GM18517 (cell line): ENCODE data around the gene CYP4V2.
"Not testable (repeated sequence)": the region's sequence is repeated elsewhere in the genome, so short reads cannot be mapped to it uniquely, and the experiment has no call there.

Experiments used
- ATAC-seq: cut with Tn5 transposase; IDR thresholded peaks from one replicate; pipeline ENCODE4 v1.9.1; 2021; ENCODE audit warnings: mild to moderate bottlenecking, moderate library complexity; ENCODE audit not compliant: unreplicated experiment

CYP4V2 gene

DNA sequence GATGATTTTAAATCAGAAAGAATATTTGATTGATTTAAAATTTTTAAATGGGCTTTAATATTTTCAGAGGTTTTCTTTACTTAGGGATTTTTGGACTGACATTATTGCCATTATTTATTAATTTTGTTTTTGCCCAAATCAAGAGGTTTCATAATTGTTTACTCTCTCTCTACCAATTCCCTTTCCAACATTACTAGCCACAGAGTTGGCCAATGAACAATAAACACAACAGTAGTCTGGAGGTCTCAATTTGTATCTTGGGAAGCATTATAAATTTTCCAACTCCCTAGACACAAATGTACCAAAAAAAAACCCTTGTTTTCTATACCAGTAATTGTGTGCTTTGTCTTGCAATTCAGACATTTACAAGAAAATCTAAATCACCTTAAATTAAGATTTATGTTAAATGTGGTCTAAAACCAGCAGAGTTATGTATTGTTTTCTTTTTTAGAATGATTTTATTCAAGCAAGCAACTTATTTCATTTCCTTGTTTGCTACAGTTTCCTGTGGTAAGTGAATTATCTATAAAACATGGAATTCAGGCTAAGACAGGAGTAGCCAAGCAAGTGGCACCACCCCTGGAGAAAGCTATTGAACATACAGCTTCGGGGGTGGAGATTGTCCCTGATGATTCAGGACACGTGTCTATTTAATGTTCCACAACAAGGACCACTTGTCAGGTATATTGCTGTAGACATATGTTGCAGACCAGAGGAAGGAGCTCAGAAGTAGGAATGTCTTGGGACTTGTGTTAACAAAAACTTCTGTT lies 36.6 kb downstream of the CYP4V2 start:
- ATAC-seq: no peak

DNA sequence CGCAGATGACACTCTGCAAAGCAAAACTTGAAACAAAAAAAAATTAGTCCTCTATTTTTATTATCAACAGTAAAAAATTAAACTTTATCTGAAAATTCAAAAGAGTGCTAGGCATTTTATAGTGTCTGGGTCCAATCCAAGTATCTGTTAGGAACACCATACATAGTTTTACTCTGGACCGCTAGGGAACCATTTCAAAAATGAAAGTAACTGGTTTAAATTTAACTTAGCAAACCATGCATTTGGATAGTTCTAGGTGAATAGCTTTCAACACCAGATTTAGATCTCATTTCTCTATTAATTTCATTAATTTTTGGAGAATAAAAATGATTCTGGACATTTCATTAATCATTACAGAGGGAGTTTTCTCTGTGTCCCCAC lies 37.1 kb downstream of the CYP4V2 start:
- ATAC-seq: no peak

DNA sequence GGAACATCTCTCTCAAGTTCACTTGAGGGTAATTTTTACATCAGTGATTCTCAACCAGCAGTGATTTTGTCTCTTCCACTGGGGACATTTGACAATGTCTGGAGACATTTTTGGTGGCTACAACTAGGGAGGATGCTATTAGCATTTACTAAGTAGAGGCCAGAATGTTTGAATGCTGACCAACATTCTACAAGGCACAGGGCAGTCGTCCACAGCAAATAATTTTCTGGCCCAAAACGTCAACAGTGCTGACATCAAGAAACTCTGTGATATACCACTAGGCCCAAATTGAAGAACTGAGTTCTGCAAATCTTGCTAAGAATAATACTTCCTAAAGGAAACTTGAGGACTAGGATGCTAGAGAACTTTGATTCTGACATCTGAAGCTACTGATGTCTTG lies 43.0 kb downstream of the CYP4V2 start:
- ATAC-seq: no peak

DNA sequence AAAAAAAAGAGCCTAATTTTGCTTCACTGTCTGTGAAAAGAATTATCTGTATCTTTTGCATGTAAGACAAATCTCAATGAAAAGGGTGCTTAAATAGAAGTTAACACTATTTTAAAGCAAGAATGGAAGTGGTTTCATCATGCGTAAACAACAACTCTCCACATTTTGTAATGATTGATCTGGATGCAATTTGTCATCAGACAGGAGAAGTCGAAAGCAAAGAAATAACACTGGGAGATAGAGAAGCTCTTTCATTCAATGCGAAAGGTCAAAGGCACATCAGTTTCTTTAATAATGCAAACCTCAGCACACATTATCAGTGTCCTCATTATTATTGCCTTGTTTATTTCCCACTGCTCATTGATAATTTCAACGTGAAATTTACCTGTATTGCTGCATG lies 44.8 kb downstream of the CYP4V2 start:
- no peak for ATAC-seq

DNA sequence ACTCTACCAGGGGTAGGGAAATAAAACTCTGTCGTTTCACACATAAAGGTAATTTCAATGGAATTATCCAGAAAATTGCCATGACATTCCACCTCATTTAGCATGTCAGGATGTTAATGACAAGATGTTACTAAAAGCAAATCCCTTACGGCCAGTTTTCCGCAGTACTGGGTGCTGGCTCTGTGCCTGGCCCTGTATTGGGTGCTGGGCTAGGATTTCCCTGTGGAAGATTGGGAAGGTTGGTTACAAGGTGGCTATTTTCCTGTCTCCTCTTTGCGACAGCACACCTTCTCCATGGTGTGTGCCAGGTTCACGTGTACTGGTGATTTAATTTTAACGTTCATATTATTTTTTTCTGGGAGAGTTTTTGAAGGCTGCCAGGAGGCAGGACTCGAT lies 49.1 kb downstream of the CYP4V2 start:
- no peak for ATAC-seq

DNA sequence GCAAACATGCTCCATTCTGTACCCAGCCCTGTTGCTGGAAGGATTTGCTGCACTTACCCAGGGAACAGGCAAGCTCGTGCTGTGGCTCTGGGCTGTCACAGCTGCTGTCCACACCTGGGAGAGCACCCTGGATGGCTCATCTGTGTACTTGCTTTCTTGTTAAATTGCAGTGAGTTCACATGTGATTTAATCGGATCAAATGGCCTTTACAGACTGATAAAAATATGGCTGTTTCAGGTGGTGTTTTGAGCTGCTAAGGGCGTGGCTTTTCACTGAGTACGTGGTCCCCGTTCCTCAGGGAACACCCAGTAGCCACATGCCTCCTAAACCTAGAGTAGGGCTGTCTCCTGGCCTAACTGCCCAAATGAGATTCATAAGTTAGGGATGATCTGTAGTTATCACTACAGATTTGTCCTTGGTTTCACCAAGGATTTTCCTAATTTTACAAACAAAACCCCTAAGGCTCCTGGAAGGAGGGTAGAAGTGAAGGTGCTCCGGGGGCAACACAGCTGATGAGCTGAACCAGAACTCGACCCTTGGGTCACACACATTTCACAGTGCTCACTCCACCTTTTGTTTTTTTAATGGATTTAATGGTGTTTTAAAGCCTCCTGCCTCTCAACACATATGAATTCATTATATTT lies 49.6 kb downstream of the CYP4V2 start:
- ATAC-seq: no peak

DNA sequence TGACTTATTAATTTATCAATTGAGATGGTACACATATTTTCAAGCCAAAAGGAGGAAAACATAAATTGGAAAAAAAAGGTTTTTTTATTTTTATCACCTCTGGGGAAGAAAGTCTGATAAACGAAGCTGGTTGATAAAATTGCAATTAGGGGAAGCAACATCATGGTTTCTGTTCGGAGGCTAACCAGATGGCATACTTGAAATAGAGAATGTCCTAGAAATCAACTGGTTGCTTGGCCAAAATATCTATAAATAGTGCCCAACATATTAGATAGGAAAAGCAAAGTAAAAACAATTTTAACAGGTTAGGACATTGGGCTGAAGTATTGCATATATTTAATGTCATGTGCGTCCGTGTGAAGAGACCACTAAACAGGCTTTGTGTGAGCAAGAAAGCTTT lies 50.2 kb downstream of the CYP4V2 start:
- no peak for ATAC-seq

DNA sequence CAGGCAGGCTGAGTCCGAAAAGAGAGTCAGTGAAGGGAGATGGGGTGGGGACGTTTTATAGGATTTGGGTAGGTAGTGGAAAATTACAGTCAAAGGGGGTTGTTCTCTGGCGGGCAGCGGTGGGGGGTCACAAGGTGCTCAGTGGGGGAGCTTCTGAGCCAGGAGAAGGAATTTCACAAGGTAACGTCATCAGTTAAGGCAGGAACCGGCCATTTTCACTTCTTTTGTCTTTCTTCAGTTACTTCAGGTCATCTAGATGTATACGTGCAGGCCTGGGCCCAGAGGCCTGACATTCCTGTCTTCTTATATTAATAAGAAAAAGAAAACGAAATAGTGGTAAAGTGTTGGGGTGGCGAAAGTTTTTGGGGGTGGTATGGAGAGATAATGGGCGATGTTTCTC lies 50.7 kb downstream of the CYP4V2 start:
- not testable (repeated sequence) for ATAC-seq

DNA sequence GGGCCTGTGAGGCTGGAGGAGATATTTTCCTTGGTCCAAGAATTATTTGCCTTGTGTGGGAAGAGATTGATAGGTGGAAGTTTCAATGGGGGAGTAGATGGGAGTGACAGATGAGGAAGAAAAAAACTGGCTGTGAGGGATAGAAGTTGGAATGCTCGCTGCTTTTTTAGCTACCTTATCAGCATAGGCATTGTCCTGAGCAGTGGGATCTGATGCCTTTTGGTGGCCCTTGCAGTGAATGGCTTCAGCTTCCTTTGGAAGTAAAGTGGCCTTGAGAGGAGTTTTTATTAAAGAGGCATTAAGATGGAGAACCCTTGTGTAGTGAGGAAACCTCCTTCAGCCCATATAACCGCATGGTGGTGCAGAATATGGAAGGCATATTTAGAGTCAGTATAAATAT lies 52.0 kb downstream of the CYP4V2 start:
- ATAC-seq: no peak

DNA sequence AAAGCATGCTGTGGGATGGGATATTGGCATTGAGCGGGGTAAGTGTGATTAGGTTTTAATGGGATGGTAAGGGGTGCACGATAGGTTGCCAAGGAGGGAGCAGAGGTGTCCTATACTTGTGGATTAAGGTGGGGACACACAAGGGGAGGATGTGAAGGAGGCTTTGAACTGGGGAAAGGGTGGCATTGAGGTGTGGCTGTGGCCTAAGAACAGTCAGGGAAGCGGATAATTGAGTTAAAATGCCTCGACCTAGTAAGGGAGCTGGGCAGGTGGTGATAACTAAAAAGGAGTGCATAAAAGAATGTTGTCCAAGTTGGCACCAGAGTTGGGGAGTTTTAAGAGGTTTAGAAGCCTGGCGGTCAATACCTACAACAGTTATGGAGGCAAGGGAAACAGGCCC lies 53.5 kb downstream of the CYP4V2 start:
- ATAC-seq: no peak

DNA sequence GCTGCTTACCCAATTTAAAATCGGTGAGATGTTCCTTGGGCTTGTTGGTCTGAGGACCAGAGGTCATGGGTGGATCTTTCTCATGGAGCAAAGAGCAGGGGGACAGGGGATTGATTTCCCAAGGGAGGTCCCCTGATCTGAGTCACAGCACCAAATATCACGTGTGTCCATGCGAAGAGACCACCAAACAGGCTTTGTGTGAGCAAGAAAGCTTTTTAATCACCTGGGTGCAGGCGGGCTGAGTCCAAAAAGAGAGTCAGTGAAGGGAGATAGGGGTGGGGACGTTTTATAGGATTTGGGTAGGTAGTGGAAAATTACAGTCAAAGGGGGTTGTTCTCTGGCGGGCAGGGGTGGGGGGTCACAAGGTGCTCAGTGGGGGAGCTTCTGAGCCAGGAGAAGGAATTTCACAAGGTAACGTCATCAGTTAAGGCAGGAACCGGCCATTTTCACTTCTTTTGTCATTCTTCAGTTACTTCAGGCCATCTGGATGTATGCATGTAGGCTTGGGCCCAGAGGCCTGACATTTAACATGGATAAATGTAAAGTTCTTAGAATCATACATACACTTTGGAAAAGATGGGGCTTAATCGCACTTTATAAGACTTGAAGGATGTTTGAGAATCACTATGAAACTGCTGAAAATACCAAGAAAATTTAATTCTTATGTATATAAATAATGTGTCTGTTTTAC lies 55.8 kb downstream of the CYP4V2 start:
- not testable (repeated sequence) for ATAC-seq

DNA sequence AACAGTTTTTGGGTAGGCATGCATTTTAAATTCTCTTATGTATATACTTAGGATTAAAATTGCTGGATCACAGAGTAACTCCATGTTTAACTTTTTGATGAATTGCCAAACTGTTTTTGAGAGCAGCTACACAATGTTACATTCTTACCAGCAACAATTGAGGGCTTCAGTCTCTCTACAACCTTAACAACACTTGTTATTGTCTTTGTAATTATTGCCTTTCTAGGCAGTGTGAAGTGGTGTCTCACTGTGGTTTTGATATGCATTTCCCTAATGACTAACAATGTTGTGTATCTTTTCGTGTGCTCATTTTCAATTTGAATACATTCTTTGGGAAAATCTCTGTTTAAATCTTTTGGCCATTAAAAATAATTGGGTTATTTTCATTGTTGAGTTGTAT lies 57.3 kb downstream of the CYP4V2 start:
- no peak for ATAC-seq

DNA sequence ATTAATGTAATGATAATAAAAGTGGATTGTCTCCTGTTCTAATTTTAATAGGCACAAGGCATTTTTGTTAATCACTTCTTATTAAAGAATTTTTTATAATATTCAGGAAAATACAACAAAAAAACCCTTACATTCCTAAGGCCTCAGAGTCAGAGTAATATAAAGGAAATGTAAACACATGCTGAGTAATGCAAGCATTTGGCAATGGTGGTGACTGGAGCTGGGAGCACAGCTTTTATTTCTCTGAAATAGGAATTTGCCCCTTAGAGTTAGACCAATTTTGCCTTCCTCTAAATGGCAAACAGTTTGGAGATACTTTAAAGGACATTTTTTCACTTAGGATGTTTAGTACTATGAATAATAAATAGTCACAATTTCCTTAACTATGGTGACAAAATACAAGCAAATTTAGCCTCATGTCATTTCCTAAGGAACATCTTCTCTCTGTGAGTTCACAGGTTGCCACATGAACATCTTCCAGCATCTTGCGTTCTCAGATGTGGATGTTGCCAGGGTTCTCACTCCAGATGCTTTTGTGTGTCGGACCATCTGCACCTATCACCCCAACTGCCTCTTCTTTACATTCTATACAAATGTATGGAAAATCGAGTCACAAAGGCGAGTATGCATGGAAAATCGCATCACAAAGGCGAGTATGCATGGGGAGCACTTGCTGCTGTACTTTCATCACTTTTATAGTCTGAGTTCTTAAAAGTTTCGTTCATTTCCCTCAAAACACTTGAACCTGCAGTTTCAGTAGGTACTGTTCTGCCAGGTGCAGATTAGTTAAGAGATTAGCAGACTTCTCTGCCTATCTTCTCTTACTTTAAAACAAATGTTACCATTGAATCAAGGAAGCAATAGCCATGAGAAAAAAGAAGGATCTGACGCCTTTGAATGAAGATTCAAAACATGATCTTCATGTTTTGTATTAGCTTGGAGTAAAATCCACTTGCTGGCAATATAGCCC lies 58.7 kb downstream of the CYP4V2 start:
- ATAC-seq: no peak

DNA sequence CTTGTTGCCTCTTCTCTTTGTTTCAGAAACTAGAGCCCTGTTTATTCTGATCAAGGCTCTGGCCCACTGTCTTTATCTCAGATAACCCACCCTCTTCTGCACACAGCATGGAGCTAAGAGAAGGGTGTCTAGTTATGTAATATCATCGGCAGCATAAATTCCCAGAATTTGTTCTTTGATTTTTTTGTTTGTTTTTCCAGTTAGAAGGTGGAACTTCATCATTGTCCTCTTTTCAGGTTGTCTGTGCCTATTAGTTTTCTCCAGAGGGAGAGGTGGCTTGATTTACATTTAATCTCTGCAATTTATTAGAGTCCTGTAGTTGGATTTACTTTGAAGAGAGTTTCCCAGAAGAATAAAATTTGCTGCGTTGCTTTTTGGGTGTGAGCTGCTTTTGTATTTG lies 59.4 kb downstream of the CYP4V2 start:
- no peak for ATAC-seq

DNA sequence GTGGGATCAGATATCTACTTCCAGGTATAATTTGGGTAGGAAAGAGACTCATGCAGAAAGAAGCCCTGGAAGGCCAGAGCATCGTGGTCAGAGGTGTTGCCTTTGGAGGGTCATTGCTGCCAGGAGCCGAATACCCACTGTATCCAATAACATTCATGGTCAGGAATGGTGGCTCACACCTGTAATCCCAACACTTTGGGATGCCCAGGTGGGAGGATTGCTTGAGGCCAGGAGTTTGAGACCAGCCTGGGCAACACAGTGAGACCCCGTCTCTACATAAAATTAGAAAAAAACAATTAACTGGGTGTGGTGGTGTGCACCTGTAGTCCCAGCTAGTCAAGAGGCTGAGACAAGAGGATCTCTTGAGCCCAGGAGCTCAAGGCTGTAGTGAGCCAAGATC lies 63.8 kb downstream of the CYP4V2 start:
- ATAC-seq: no peak

DNA sequence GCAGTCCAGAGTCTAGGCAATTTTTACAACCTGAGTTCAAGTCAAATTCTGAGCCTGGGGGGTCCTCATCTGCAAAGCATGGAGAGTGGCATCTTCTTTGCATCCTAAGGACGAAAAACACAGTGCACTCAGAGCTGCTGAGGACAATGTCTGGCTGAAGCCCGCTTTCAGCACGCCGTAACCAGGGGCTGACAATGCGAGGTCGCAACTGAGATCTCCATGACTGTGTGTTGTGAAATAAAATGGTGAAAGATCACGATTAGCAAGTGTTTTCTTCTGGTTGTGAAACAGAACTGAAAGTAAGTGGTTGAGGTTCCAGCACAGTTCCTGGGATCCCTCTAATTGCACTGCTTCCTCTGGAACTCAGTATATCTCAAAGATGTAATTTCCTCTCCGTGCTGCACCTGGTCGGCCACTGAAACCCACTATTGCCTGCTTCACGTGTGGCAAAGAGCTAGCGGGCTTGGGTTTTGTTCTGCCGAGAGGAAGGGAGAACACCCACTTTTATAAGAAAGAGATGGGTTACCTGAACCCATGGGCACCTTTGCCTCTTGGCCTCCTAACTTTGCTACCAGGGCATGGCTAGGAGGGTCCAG lies 66.9 kb downstream of the CYP4V2 start:
- ATAC-seq: no peak

DNA sequence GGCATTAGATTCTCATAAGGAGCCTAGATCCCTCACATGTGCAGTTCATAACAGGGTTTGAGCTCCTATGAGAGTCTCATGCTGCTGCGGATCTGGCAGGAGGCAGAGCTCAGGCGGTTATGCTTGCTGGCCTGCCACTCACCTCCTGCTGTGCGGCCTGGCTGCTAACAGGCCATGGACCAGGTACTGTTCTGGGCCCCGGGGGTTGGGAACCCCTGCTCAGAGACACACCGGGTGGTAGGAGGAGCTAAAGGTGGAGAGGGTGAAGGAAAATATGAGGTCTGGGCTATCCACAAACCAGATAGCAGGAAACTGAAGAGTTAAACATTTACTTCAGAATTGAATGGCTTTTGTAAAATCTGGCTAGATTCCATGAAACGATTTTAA lies 68.7 kb downstream of the CYP4V2 start:
- ATAC-seq: no peak
